Fibroblast of mammary gland (primary cell): Measurements from ENCODE around the gene UMODL1.

Experiments
- DNase-seq: peaks from one replicate; pipeline ENCODE4 v3.0.0-alpha.2; 2010; ENCODE audit warnings: low read depth
- H3K4me3 ChIP-seq: 2 replicates; pipeline ENCODE4 v1.5.1; 2011; ENCODE audit warnings: low read depth, mild to moderate bottlenecking, low read length, moderate library complexity; ENCODE audit not compliant: control insufficient read depth
- TF ChIP-seq, protein P1 (sequence below): conservative IDR thresholded peaks from 2 replicates; pipeline ENCODE4 v1.5.1; 2011; ENCODE audit warnings: low read depth, low read length, inconsistent platforms; ENCODE audit not compliant: control insufficient read depth, insufficient read depth

Gene UMODL1

DNA sequence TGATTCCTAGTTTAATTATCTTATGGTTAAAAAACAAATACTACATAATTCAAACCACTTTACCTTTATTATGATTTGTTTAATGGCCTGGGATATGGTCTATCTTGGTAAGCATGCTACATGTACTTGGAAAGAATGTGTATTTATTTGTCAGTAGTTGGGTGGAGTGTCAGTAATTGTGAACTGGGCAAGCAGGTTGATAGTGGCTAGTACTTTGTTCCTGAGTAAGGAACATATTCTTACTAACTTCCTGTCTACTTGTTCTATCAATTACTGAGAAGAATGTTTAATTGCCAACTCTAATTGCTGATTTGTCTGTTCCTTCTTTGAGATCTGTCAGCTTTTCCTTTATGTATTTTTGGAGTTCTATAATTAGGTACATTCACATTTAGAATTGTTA is 98.6 kb downstream of the UMODL1 start:
- DNase-seq, result no peak
- H3K4me3 ChIP-seq, result no peak overlapping the region
- TF ChIP-seq, protein P1, sequence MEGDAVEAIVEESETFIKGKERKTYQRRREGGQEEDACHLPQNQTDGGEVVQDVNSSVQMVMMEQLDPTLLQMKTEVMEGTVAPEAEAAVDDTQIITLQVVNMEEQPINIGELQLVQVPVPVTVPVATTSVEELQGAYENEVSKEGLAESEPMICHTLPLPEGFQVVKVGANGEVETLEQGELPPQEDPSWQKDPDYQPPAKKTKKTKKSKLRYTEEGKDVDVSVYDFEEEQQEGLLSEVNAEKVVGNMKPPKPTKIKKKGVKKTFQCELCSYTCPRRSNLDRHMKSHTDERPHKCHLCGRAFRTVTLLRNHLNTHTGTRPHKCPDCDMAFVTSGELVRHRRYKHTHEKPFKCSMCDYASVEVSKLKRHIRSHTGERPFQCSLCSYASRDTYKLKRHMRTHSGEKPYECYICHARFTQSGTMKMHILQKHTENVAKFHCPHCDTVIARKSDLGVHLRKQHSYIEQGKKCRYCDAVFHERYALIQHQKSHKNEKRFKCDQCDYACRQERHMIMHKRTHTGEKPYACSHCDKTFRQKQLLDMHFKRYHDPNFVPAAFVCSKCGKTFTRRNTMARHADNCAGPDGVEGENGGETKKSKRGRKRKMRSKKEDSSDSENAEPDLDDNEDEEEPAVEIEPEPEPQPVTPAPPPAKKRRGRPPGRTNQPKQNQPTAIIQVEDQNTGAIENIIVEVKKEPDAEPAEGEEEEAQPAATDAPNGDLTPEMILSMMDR, result no peak

DNA sequence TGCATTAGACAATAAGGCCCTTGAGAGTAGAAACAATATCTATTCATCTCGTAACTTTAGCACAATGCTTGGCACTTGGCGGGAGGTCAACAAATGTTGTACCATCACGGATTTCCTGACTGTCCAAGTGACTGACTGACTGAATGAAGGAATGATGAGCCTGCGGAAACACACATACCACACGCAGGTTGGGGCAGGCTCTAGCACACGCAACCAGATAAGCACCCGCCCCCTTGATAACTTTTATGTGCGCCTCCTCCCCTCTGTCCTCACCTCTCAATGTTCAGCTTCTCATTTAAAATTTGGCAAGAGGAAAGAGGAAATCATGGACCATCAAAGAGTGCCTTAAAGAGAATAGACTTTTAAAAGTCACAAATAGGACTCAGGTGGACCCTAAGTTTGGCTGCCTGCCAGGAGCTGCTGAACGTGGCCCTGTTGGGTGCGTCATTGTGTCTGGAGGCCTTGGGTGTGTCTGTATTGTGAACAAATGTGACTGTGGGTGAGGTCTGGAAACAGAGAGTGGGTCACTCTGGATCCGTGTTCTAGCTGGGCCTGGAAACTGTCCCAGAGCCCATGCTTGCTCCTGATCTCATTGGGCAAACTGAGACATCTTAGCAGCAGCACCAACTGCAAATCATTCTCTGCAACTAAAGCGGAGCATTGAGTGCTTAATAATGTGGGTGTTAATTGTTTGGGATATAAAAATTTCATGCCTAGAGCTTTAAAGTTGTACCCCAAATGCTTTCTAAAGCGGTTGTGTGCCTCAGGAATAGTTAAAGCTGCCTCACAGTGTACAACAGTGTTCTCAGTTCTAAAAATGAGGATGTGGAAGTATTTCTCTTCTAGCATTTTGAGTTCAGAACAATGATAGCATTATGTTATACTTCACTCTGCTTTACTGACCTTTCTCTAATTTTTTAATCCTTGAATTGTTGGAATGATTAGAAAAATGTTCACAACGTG is 100.3 kb downstream of the UMODL1 start:
- TF ChIP-seq, protein P1, result no peak
- peak; percentile 5 for DNase-seq
- no peak overlapping the region for H3K4me3 ChIP-seq

DNA sequence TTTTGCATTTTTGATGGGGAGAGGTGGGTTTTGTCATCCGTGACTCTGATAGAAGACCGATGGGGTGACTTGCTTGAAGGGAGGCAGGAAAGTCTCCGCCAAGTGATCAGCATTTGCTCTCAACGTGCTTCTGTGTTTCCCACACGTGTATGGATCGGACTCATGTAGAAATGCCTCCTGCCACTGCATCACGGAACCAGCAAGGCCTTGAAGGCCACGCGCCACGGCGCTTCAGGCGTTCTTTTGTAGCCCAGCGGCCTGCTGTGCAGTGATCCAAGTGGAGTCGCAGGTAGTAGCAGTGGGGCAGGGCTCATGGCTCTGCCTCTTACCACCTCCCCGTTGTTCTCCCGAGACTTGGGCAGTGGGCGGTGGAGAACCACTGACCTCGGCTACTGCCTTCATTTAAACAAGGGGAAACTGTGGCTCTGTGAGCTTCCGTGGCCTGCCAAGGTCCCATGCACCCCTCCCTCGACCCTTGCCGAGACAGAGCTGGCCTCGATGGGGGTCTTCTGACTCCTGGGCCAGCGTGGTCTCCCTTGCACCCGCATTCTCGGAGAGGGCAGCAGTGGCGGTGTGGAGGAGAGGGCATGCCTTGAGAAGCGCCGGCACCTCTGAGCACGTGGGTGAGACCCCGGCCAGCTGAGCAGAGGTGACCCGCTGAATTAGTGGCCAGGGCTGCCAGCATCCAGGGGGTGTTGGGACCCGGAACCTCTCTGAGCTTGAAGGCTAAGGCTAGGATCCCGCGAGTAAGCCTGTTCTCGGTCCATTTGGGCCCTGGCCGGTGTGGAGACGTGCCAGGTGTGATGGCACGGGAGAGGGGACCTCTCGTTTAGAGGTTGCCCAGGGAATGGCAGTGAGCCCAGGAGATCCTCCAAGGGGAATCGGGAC is 101.7 kb downstream of the UMODL1 start:
- DNase-seq, result no peak
- TF ChIP-seq, protein P1, result no peak
- no peak overlapping the region for H3K4me3 ChIP-seq

DNA sequence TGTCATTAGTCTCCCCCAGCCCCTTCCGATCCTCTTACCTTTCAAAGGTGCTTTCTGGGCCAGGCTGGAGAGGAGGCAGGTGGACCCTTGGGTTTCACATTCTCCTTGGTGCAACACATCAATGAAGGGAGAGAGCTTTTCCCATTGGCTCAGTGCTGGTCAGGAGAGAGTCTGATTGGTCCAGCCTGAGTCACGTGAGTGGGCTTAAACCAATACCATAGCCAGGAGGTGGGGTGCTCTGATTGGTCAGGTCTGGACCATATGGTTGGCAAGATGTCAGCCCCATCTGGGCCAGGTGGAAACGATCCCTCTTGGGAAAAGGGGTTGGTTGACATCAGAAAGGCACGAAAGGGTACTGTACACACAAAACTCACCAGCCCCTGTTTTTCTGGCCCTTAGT is 103.1 kb downstream of the UMODL1 start:
- TF ChIP-seq, protein P1, result no peak
- no peak for DNase-seq
- no peak overlapping the region for H3K4me3 ChIP-seq

DNA sequence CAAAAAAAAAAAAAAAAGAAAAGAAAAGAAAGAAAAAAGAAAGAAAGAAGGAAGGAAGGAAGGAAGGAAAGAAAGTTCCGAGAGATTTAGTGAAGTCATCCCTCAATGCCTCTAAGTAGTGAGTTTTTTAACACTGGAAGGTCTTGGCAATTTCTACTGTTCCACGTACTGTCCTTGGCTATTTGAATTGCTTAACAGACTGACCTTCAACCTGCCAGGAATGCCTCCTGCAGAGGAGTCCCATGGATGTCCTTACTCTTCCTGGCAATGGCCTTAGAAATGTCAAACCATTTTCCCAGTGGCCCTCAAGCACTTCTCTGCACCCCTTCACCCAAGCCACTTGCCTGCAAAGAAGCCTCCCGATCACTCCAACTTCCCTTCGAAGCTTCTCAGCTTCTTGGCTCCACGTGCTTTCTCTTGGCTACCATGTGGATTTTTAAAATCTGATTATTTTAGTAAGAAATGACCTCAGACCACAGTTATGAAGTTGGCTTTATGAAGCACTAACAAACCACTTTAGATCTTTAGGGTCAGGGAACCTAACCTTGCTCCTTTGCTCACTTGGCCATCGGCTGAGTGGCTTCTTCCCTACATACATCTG is 104.1 kb downstream of the UMODL1 start:
- DNase-seq, result peak; percentile 40
- TF ChIP-seq, protein P1, result no peak
- H3K4me3 ChIP-seq, result no peak overlapping the region

DNA sequence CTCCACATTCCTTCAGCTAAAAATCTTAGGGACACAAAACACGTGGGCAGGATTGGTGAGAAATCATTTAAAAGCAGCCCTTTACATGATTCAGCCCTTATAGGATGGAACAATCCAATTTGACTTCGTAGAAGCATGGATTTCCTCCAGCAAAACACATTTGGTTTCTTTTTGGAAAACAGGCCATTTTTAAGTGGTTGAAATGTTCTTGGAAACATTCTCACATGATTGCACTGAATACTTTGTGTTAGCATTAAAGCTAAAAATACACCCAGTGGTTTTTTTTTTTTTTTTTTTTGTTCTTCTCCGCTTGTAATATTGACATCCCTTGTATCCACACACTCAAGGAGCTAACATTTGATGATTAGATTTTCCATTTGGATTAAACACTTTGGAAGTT is 105.7 kb downstream of the UMODL1 start:
- TF ChIP-seq, protein P1, result no peak
- no peak overlapping the region for H3K4me3 ChIP-seq
- peak; percentile 39 for DNase-seq
